Activated CD4-positive, alpha-beta T cell treated with anti-CD3 and anti-CD28 coated beads, Interleukin-2, Interleukin-4, amounts not matched to agents 100 ng/mL and 50 ng/mL, durations not matched to agents 16 hours and 8 hours (primary cell): ENCODE data around the gene CBX8.
A peak's percentile ranks its signal among the peaks of the same experiment; 100 is the strongest.

Source experiments
- DNase-seq: peaks from one replicate; pipeline ENCODE4 v3.0.0-alpha.2; 2020; ENCODE audit warnings: low spot score

CBX8 gene

DNA sequence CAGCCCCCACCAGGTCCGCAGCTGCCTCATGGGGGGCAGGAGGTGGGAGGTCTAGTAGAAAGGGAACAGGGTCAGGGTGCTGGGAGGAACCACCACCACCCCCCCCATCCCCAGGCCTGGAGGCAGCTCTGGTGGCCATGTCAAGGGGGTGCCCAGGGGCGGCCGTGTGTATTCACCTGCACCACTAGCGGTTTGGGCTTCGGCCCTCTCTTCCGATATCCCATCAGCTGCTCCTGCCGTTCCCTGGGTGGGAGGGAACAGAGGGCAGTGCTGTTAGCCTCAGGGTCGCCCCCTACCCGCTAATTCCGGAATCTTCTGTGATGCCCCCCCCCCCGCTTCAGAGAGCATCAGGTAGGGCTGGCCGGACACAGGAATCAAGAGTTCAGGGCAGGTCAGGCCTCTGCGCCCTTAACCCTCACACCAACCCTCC, 38.6 kb upstream of the CBX8 start:
- DNase-seq = no peak

- DNase-seq = peak; percentile 34
These were observed 37.9 kb upstream of the CBX8 start for GRCh38 chr17:79834565-79835469.

DNA sequence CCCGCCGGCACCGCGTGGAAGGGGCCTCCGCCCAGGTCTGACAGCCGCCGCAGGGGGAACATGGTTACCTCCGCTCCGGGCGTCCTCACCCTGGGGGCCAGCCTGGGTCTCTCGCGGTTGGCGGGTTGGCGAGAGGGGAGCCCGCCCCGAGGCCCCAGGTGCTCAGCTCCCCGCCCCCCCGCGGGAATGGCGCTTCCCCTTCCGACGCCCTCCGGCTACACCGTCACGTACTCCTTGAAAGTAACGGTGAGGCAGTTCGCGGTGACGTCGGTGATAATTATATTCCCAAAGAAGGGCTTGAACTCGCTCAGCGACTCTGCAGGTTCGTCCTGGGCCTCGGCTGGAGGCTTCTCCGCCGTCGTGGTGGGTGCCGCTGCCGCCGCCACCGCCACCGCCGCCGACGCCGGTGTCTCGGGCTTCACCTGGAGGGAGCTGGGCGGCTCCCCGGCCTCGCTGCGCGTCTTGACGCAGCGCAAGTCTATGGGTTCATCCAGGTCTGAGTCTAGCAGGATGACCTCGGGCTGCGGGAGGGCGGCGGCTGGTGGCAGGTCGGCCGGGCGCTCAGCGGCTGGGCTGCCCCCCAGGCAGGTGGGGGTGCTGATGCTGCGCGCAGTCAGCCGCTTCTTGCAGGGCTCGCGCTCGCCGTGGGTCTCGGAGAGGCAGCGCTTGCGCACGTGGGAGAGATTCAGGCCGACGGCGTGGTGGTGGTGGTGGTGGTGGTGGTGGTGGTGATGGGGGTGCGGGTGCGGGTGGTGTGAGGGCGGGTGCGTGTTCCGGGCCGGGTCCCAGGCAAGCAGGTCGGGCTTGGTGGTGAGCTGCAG, 37.1 kb upstream of the CBX8 start:
- DNase-seq = no peak

GRCh38 chr17:79833110-79833450, 36.2 kb upstream of the CBX8 start:
- DNase-seq = no peak

- DNase-seq = no peak
These were observed 35.6 kb upstream of the CBX8 start for GRCh38 chr17:79832218-79833109.

GRCh38 chr17:79831265-79832217, 34.7 kb upstream of the CBX8 start:
- no peak for DNase-seq

GRCh38 chr17:79830763-79831264, 33.9 kb upstream of the CBX8 start:
- no peak for DNase-seq

DNA sequence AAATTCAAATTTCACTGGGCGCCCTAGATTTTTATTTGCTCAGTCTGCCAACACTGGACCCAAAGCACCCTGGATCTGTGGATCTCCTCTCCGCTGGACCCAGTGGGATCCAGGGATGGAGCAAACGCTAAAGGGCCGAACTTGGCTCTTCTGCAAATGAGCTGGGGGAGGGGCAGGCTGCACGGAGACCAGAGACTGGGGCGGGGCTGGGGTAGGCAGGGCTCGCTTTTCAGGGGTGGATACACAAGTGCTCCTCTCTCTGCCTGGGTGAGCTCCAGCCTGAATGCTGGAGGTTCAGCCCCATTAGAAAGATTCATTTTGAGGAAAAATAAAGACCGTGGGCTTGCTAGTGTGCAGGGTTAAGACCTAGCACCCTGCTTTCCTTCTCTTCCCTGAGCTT, 33.4 kb upstream of the CBX8 start:
- no peak for DNase-seq

DNA sequence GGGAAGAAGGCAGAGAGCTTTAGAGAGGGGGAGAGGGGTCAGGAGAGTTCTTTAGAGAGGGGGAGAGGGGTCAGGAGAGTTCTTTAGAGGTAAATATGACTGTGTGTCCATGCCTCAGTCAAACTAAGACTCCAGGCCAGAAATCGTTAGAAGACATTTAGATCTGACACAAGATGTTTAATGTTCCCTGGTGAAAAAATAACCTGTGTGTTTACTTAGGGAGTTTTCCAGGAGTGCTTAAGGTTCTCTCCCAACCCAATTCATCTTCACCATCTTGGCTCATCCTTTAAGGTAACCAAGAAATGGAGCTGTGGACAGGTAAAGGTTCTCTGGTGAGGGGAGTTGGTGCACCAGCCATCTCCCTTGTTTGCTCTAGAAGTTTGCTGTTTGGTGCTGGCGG, 32.6 kb upstream of the CBX8 start:
- no peak for DNase-seq

DNA sequence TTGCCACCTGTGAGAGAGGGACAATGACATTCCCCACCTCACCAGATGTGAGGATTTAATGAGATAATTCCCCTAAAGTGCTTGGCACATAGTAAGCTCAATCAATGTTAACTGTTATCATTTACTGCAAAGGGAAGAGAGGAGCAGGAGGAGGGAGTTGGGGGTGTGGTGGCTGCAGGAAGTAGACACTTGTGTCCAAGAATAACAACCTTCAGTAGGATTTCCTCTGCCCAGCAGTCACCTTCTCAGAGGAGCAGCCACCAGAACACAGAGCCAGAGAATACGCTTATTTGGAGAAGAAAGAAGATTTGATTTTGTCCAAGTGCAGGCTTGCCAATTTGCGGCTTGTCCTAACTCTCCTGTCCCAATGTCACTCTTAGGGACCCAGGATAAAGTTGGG, 32.1 kb upstream of the CBX8 start:
- DNase-seq = no peak

- DNase-seq = no peak
These were observed 30.1 kb upstream of the CBX8 start for GRCh38 chr17:79826841-79827578.

DNA sequence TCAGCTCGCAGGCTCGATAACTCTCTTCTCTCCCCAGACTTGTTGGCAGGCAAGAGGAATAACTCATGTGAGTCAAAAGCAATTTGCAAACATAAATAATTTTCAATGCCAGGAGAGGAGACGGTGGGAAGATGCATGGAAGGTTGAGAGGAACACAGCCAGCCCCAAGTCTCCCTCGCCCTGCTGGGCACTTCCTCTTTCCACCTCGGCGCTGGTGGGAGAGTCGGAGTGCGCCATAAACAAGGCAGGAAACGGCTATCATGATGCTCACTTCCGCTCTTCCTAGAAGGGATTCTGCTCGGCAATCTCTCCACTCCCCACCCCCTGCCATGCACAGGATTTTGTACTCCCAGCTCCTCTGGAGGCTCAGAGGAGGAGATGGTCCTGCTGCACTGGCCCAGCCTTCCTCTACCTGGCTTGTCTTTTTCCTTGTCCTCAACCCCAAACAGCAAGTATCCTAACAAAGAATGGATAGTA, 29.4 kb upstream of the CBX8 start:
- DNase-seq = no peak

GRCh38 chr17:79825580-79825921, 28.7 kb upstream of the CBX8 start:
- DNase-seq = no peak

DNA sequence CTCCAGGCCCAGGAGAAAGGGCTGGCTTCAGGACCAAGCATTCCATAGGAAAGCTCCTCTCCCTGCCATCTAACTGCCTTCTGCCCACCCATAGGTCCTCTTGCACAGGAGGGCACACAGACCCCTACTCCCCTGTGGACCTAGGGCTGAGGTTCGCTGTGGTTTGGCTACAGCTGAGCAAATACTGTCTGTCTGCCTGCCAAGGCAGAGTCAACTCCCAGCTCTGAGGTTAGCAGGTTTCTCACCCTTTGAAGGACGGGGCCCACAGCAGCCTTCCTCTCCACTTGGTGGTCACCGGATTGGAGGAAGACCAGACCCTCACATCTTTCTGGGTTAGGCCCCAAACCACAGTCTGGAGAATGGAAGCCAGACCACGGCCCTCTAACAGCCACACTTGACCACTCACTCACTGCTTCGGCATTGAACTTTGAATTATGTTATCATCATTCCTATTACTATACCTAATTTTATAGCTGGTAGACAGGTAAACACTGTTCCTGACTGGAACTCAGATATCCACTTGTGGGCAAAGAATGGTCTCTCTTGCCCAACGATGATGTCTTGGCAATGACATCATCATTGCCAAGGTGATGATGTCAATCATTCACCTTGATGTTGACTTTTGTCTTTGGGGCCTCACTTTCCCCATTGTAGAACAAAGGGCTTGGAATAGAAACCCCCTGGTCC, 28.2 kb upstream of the CBX8 start:
- no peak for DNase-seq

DNA sequence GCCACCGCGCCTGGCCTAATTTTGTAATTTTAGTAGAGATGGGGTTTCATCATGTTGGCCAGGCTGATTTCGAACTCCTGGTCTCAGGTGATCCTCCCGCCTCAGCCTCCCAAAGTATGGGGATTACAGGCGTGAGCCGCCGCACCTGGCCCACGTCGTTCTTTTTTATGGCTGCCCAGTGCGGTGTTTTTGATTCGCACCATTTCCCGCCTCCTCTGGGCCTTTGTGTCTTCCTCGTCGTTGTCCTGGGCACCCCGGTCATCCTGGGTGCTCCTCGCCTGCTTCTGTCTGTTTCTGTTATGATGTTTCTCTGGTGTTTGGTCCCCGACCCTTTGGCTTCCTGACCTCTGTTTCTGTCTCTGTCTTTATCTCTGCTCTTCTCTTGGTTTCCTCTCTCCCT, 27.4 kb upstream of the CBX8 start:
- no peak for DNase-seq

GRCh38 chr17:79822583-79823124, 25.8 kb upstream of the CBX8 start:
- no peak for DNase-seq

- no peak for DNase-seq
These were observed 24.6 kb upstream of the CBX8 start for GRCh38 chr17:79821331-79822095.

- DNase-seq = no peak
These were observed 24.1 kb upstream of the CBX8 start for GRCh38 chr17:79820959-79821330.
